K562 (cell line): ENCODE measurements around the gene DUSP10. TPM values are rescaled to one million over a fixed set of nuclear protein-coding genes. Genes with fewer than 3 reads are reported as not detected.

Experiments
- BDP1 ChIP-seq: IDR thresholded peaks from 3 replicates; pipeline ENCODE4 v1.6.1; 2011; ENCODE audit not compliant: insufficient read length, insufficient read depth
- CHD1 ChIP-seq: fragments of 200-600 bp; sonication (generic); IDR thresholded peaks from one replicate; pipeline ENCODE4 v1.6.1; 2012; ENCODE audit warnings: mild to moderate bottlenecking, moderate library complexity, low read length, inconsistent platforms
- DNMT1 ChIP-seq: fragments of 450-650 bp; IDR thresholded peaks from 2 replicates; pipeline ENCODE4 v1.6.1; 2016; ENCODE audit warnings: antibody characterized with exemption, mild to moderate bottlenecking
- EP300 ChIP-seq: IDR thresholded peaks from 2 replicates; pipeline ENCODE4 v1.6.1; 2012; ENCODE audit warnings: low read length, improper control_type of control experiment
- FIP1L1 ChIP-seq: fragments of 200-400 bp; formaldehyde crosslinking; IDR thresholded peaks from 2 replicates; pipeline ENCODE4 v1.6.1; 2018; ENCODE audit warnings: mild to moderate bottlenecking, low read depth, low read length; ENCODE audit not compliant: poor library complexity, severe bottlenecking
- HCFC1 ChIP-seq: IDR thresholded peaks from 2 replicates; pipeline ENCODE4 v1.6.1; 2012; ENCODE audit warnings: low read depth, low read length, improper control_type of control experiment
- HDAC2 ChIP-seq: fragments of 450-650 bp; IDR thresholded peaks from 2 replicates; pipeline ENCODE4 v1.6.1; 2016; ENCODE audit warnings: mild to moderate bottlenecking
- NFXL1 ChIP-seq: fragments of 450-650 bp; formaldehyde crosslinking; IDR thresholded peaks from 2 replicates; pipeline ENCODE4 v1.4.0; 2021; ENCODE audit warnings: mild to moderate bottlenecking
- TFAP4 ChIP-seq: sonication (generic); formaldehyde crosslinking; IDR thresholded peaks from 2 replicates; pipeline ENCODE4 v1.8.0; 2022; ENCODE audit warnings: missing genetic modification reagents, mild to moderate bottlenecking, moderate library complexity, borderline replicate concordance
- TRIM25 ChIP-seq: fragments of 450-650 bp; IDR thresholded peaks from 2 replicates; pipeline ENCODE4 v1.7.0; 2016; ENCODE audit warnings: borderline replicate concordance
- WHSC1 ChIP-seq: IDR thresholded peaks from one replicate; pipeline ENCODE4 v1.6.1; 2012; ENCODE audit warnings: low read length, control low read depth, inconsistent platforms
- ZBTB7A ChIP-seq: IDR thresholded peaks from 2 replicates; pipeline ENCODE4 v1.6.1; 2011; ENCODE audit warnings: low read depth, mild to moderate bottlenecking, low read length, moderate library complexity, borderline replicate concordance; ENCODE audit not compliant: control insufficient read depth
- ZKSCAN8 ChIP-seq: fragments of 200-800 bp; sonication (Bioruptor generic); IDR thresholded peaks from 2 replicates; pipeline ENCODE4 v1.6.1; 2016; ENCODE audit warnings: missing genetic modification characterization, missing compliant biosample characterization
- ZNF253 ChIP-seq: fragments of 250-450 bp; sonication (Bioruptor Pico); conservative IDR thresholded peaks from 2 replicates; pipeline ENCODE4 v1.6.1; 2021; ENCODE audit warnings: mild to moderate bottlenecking
- ZNF445 ChIP-seq: fragments of 250-450 bp; sonication (Bioruptor Pico); IDR thresholded peaks from 2 replicates; pipeline ENCODE4 v1.4.0; 2020; ENCODE audit warnings: low read depth, mild to moderate bottlenecking, moderate library complexity
- polyA plus RNA-seq, 8 experiments: library from polyadenylated mRNA; depleted of rRNA in 4 of 8; stranded (reverse) in 5 of 8; unstranded in 3 of 8; fragments of >200 nt; fragmentation: Nextera tagmentation in 2 of 8; fragmentation: Illumina TruSeq in 1 of 8; extraction: Ambion mirVana in 2 of 8; extraction: Trizol in 1 of 8; gene quantifications; 2 replicates each; pipeline versions ENCODE4 v1.2.1 to v1.2.3, GENCODE V29; 2011 to 2014; ENCODE audit warnings: inconsistent platforms in 1 of 8, missing spikeins in 1 of 8
- total RNA-seq, 7 experiments: library from RNA; depleted of rRNA in 6 of 7; stranded (reverse); fragments of >200 nt in 6 of 7; fragmentation: Illumina TruSeq in 2 of 7; extraction: Trizol in 2 of 7; gene quantifications; 2 replicates each; pipeline versions ENCODE4 v1.2.1 to v1.2.3, GENCODE V29; 2011 to 2021; ENCODE audit warnings: low replicate concordance in 1 of 7
- TF ChIP-seq, protein P1 (sequence below): IDR thresholded peaks from 2 replicates; pipeline ENCODE4 v1.6.1; 2014; ENCODE audit warnings: antibody characterized with exemption
- TF ChIP-seq, protein P2 (sequence below): fragments of 450-650 bp; conservative IDR thresholded peaks from 2 replicates; pipeline ENCODE4 v1.6.1; 2016; ENCODE audit warnings: missing genetic modification characterization, low read depth, mild to moderate bottlenecking, missing compliant biosample characterization, moderate library complexity
- TF ChIP-seq, protein P3 (sequence below): fragments of 200-800 bp; sonication (Bioruptor generic); IDR thresholded peaks from 2 replicates; pipeline ENCODE4 v1.6.1; 2017; ENCODE audit warnings: missing genetic modification characterization, missing compliant biosample characterization
- TF ChIP-seq, protein P4 (sequence below), 2 experiments: fragments of 200-800 bp in 1 of 2; sonication (Bioruptor generic) in 1 of 2; sonication (generic) in 1 of 2; formaldehyde crosslinking in 1 of 2; IDR thresholded peaks in 1 of 2; conservative IDR thresholded peaks in 1 of 2; 2 replicates each; pipeline versions ENCODE4 v1.5.0 to v1.6.1; 2016 to 2020; ENCODE audit warnings: missing compliant biosample characterization in 1 of 2, missing genetic modification characterization in 1 of 2, missing genetic modification reagents in 1 of 2

The DUSP10 gene
- total and polyA plus RNA-seq, 9 of the 15 experiments (the other 6 are each of a cell fraction or from before 2014, with no cell fraction given): 1.7 to 8.3 (median 6.1) TPM

DNA sequence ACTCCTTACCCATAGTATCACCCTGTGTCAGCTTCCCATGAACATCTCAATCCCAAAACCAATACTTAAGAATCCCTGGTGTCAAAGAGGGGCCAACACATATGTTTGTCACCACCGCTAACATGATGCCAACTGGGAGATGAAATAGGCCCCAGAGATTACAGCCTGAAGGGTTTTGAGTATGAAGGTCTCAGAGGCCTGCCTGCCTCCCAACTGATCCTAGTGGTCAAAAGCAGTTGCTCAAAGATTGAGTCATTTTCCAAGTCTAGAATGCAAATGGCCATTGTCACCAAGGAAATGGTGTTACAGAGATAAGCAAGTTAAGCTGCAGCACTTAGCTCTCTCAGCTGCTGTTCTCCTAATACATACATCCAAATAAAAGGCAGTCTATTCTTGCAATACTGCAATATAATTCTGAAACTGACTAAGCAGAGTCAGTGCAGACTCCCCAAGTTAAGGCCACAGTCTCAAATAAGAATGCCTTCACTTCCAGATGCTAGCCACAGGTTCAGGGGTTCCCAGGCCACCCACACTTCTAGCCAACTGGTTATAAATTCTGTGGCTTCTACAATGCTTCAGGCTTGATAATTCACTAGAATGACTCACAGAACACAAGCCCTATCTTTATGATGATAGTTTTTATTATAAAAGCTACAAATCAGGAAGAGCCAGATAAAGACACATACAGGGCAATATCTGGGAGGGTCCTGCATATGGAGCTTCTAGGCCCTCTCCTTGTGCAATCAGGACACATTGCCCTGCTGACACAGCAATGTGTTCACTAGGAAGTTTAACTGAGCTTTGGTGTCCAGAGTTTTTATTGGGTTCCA lies 18.7 kb downstream of the DUSP10 start (continued):
- TF ChIP-seq NFXL1 (CRISPR knock-in tag): no peak
- no peak for TF ChIP-seq FIP1L1
- TF ChIP-seq ZNF253 (CRISPR knock-in tag): no peak
- peak; percentile 71 for TF ChIP-seq ZKSCAN8 (CRISPR knock-in tag)
- TF ChIP-seq, protein P1, sequence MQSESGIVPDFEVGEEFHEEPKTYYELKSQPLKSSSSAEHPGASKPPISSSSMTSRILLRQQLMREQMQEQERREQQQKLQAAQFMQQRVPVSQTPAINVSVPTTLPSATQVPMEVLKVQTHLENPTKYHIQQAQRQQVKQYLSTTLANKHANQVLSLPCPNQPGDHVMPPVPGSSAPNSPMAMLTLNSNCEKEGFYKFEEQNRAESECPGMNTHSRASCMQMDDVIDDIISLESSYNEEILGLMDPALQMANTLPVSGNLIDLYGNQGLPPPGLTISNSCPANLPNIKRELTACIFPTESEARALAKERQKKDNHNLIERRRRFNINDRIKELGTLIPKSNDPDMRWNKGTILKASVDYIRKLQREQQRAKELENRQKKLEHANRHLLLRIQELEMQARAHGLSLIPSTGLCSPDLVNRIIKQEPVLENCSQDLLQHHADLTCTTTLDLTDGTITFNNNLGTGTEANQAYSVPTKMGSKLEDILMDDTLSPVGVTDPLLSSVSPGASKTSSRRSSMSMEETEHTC: no peak
- TF ChIP-seq TRIM25: no peak
- TF ChIP-seq CHD1: no peak
- TF ChIP-seq, protein P2, sequence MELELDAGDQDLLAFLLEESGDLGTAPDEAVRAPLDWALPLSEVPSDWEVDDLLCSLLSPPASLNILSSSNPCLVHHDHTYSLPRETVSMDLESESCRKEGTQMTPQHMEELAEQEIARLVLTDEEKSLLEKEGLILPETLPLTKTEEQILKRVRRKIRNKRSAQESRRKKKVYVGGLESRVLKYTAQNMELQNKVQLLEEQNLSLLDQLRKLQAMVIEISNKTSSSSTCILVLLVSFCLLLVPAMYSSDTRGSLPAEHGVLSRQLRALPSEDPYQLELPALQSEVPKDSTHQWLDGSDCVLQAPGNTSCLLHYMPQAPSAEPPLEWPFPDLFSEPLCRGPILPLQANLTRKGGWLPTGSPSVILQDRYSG (tag): no peak
- TF ChIP-seq, protein P3, sequence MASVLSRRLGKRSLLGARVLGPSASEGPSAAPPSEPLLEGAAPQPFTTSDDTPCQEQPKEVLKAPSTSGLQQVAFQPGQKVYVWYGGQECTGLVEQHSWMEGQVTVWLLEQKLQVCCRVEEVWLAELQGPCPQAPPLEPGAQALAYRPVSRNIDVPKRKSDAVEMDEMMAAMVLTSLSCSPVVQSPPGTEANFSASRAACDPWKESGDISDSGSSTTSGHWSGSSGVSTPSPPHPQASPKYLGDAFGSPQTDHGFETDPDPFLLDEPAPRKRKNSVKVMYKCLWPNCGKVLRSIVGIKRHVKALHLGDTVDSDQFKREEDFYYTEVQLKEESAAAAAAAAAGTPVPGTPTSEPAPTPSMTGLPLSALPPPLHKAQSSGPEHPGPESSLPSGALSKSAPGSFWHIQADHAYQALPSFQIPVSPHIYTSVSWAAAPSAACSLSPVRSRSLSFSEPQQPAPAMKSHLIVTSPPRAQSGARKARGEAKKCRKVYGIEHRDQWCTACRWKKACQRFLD: peak; percentile 28; the same call in 1 of the 2 replicates
- peak; percentile 56; the same call in 1 of the 2 replicates for TF ChIP-seq HDAC2
- TF ChIP-seq DNMT1: no peak
- peak; percentile 62 for TF ChIP-seq TFAP4 (CRISPR knock-in tag)
- TF ChIP-seq HCFC1: no peak
- TF ChIP-seq, protein P4, sequence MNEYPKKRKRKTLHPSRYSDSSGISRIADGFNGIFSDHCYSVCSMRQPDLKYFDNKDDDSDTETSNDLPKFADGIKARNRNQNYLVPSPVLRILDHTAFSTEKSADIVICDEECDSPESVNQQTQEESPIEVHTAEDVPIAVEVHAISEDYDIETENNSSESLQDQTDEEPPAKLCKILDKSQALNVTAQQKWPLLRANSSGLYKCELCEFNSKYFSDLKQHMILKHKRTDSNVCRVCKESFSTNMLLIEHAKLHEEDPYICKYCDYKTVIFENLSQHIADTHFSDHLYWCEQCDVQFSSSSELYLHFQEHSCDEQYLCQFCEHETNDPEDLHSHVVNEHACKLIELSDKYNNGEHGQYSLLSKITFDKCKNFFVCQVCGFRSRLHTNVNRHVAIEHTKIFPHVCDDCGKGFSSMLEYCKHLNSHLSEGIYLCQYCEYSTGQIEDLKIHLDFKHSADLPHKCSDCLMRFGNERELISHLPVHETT (CRISPR knock-in tag; conservative IDR thresholded peaks at IDR 0.05 in 1 of 2, IDR thresholded peaks at IDR 0.05 in 1 of 2): 0 out of 4 replicates have a peak, but pooled peaks of 1 of the 2 experiments have one; percentile 60
- peak; percentile 89 for TF ChIP-seq EP300
- TF ChIP-seq BDP1: no peak
- no peak for TF ChIP-seq ZNF445 (CRISPR knock-in tag)
- TF ChIP-seq ZBTB7A: no peak
- TF ChIP-seq WHSC1: no peak
